Measurements from ENCODE around the gene PHKA1.
A peak's percentile ranks its signal among the peaks of the same experiment; 100 is the strongest.

The PHKA1 gene

GRCh38 chrX:72659723-72660122 lies 54.4 kb downstream of the PHKA1 start:
- Mint-ChIP-seq H3K36me3 (ENCODE audit: insufficient read depth) (no peaks in the 10 kb centered on the region), H3K4me1 (no peaks in the 10 kb centered on the region), H3K27me3 (no peaks in the 10 kb centered on the region), H3K4me3 (no peak overlapping the region), H3K27ac (ENCODE audit: low read depth) (no peak overlapping the region), H3K9me3 (peaks cover 6% of the 10 kb centered on the region)
- no peak for ATAC-seq (replicated peaks; ENCODE audit: extremely low read depth, poor library complexity, severe bottlenecking)
- DNase-seq (ENCODE audit: low spot score in 2 of 2): no peak

- ATAC-seq (replicated peaks; ENCODE audit: extremely low read depth, poor library complexity, severe bottlenecking) (no peak), DNase-seq (ENCODE audit: low spot score in 2 of 2) (no peak)
- no peak overlapping the region for H3K4me3 Mint-ChIP-seq
- H3K27ac Mint-ChIP-seq (ENCODE audit: low read depth): no peak overlapping the region
- H3K27me3 Mint-ChIP-seq: no peaks in the 10 kb centered on the region
- no peaks in the 10 kb centered on the region for H3K36me3 Mint-ChIP-seq (ENCODE audit: insufficient read depth)
- H3K4me1 Mint-ChIP-seq: no peaks in the 10 kb centered on the region
- H3K9me3 Mint-ChIP-seq: no peaks in the 10 kb centered on the region
Measured at GRCh38 chrX:72652082-72652481, 62.0 kb downstream of the PHKA1 start.

GRCh38 chrX:72644946-72645345 lies 69.2 kb downstream of the PHKA1 start:
- no peaks in the 10 kb centered on the region for H3K36me3 Mint-ChIP-seq (ENCODE audit: insufficient read depth)
- H3K27me3 Mint-ChIP-seq: no peaks in the 10 kb centered on the region
- H3K4me1 Mint-ChIP-seq: no peaks in the 10 kb centered on the region
- DNase-seq (ENCODE audit: low spot score in 2 of 2) (no peak), ATAC-seq (replicated peaks; ENCODE audit: extremely low read depth, poor library complexity, severe bottlenecking) (no peak)
- no peak overlapping the region for H3K4me3 Mint-ChIP-seq
- H3K27ac Mint-ChIP-seq (ENCODE audit: low read depth): no peak overlapping the region
- no peaks in the 10 kb centered on the region for H3K9me3 Mint-ChIP-seq

- Mint-ChIP-seq H3K36me3 (ENCODE audit: insufficient read depth) (no peaks in the 10 kb centered on the region), H3K27me3 (no peaks in the 10 kb centered on the region), H3K4me3 (no peak overlapping the region), H3K4me1 (no peaks in the 10 kb centered on the region), H3K27ac (ENCODE audit: low read depth) (no peak overlapping the region), H3K9me3 (no peaks in the 10 kb centered on the region)
- no peak for DNase-seq (ENCODE audit: low spot score in 2 of 2)
- ATAC-seq (replicated peaks; ENCODE audit: extremely low read depth, poor library complexity, severe bottlenecking): no peak
Measured at GRCh38 chrX:72641611-72642010, 72.5 kb downstream of the PHKA1 start.

- Mint-ChIP-seq H3K27ac (ENCODE audit: low read depth) (no peak overlapping the region), H3K36me3 (ENCODE audit: insufficient read depth) (no peaks in the 10 kb centered on the region), H3K9me3 (no peaks in the 10 kb centered on the region), H3K4me1 (no peaks in the 10 kb centered on the region), H3K4me3 (no peak overlapping the region), H3K27me3 (no peaks in the 10 kb centered on the region)
- ATAC-seq (replicated peaks; ENCODE audit: extremely low read depth, poor library complexity, severe bottlenecking) (no peak), DNase-seq (ENCODE audit: low spot score in 2 of 2) (no peak)
Measured at GRCh38 chrX:72635930-72636329, 78.2 kb downstream of the PHKA1 start.

- Mint-ChIP-seq H3K4me3 (no peak overlapping the region), H3K9me3 (no peaks in the 10 kb centered on the region), H3K27ac (ENCODE audit: low read depth) (no peak overlapping the region), H3K27me3 (no peaks in the 10 kb centered on the region), H3K36me3 (ENCODE audit: insufficient read depth) (no peaks in the 10 kb centered on the region), H3K4me1 (no peaks in the 10 kb centered on the region)
- ATAC-seq (replicated peaks; ENCODE audit: extremely low read depth, poor library complexity, severe bottlenecking) (no peak), DNase-seq (ENCODE audit: low spot score in 2 of 2) (no peak)
Measured at GRCh38 chrX:72634331-72634730, 79.8 kb downstream of the PHKA1 start.

- Mint-ChIP-seq H3K4me3 (no peak overlapping the region), H3K27me3 (no peaks in the 10 kb centered on the region), H3K27ac (ENCODE audit: low read depth) (no peak overlapping the region), H3K9me3 (no peaks in the 10 kb centered on the region), H3K36me3 (ENCODE audit: insufficient read depth) (no peaks in the 10 kb centered on the region), H3K4me1 (no peaks in the 10 kb centered on the region)
- ATAC-seq (replicated peaks; ENCODE audit: extremely low read depth, poor library complexity, severe bottlenecking): no peak
- DNase-seq (ENCODE audit: low spot score in 2 of 2): no peak
Measured at GRCh38 chrX:72630185-72630584, 83.9 kb downstream of the PHKA1 start.

- no peaks in the 10 kb centered on the region for H3K27me3 Mint-ChIP-seq
- H3K4me1 Mint-ChIP-seq: peaks cover 6% of the 10 kb centered on the region
- H3K4me3 Mint-ChIP-seq: no peak overlapping the region
- no peak for DNase-seq (ENCODE audit: low spot score in 2 of 2)
- ATAC-seq (replicated peaks; ENCODE audit: extremely low read depth, poor library complexity, severe bottlenecking): no peak
- no peaks in the 10 kb centered on the region for H3K36me3 Mint-ChIP-seq (ENCODE audit: insufficient read depth)
- H3K9me3 Mint-ChIP-seq: no peaks in the 10 kb centered on the region
- no peak overlapping the region for H3K27ac Mint-ChIP-seq (ENCODE audit: low read depth)
Measured at GRCh38 chrX:72624194-72624593, 89.9 kb downstream of the PHKA1 start.

GRCh38 chrX:72621625-72622485 lies 92.3 kb downstream of the PHKA1 start:
- no peaks in the 10 kb centered on the region for H3K9me3 Mint-ChIP-seq
- DNase-seq (ENCODE audit: low spot score in 2 of 2) (no peak), ATAC-seq (replicated peaks; ENCODE audit: extremely low read depth, poor library complexity, severe bottlenecking) (no peak)
- H3K27me3 Mint-ChIP-seq: peaks cover 5% of the 10 kb centered on the region
- H3K36me3 Mint-ChIP-seq (ENCODE audit: insufficient read depth): no peaks in the 10 kb centered on the region
- peaks cover 6% of the 10 kb centered on the region for H3K4me1 Mint-ChIP-seq
- no peak overlapping the region for H3K4me3 Mint-ChIP-seq
- no peak overlapping the region for H3K27ac Mint-ChIP-seq (ENCODE audit: low read depth)

GRCh38 chrX:72621163-72621562 lies 92.9 kb downstream of the PHKA1 start:
- H3K4me3 Mint-ChIP-seq: no peak overlapping the region
- peaks cover 12% of the 10 kb centered on the region for H3K27me3 Mint-ChIP-seq
- H3K36me3 Mint-ChIP-seq (ENCODE audit: insufficient read depth): no peaks in the 10 kb centered on the region
- no peak for DNase-seq (ENCODE audit: low spot score in 2 of 2)
- H3K9me3 Mint-ChIP-seq: no peaks in the 10 kb centered on the region
- peaks cover 6% of the 10 kb centered on the region for H3K4me1 Mint-ChIP-seq
- no peak for ATAC-seq (replicated peaks; ENCODE audit: extremely low read depth, poor library complexity, severe bottlenecking)
- no peak overlapping the region for H3K27ac Mint-ChIP-seq (ENCODE audit: low read depth)

GRCh38 chrX:72620550-72621145 lies 93.5 kb downstream of the PHKA1 start:
- peak; percentile 56 for ATAC-seq (replicated peaks; ENCODE audit: extremely low read depth, poor library complexity, severe bottlenecking)
- Mint-ChIP-seq H3K27ac (ENCODE audit: low read depth) (no peak overlapping the region), H3K36me3 (ENCODE audit: insufficient read depth) (no peaks in the 10 kb centered on the region), H3K4me3 (peak overlapping the region; percentile 32), H3K27me3 (peaks cover 12% of the 10 kb centered on the region), H3K4me1 (peaks cover 6% of the 10 kb centered on the region), H3K9me3 (no peaks in the 10 kb centered on the region)
- DNase-seq (ENCODE audit: low spot score in 2 of 2): no peak

GRCh38 chrX:72609313-72609712 lies 104.8 kb downstream of the PHKA1 start:
- DNase-seq (ENCODE audit: low spot score in 2 of 2) (no peak), ATAC-seq (replicated peaks; ENCODE audit: extremely low read depth, poor library complexity, severe bottlenecking) (no peak)
- Mint-ChIP-seq H3K4me1 (no peaks in the 10 kb centered on the region), H3K9me3 (no peaks in the 10 kb centered on the region), H3K27me3 (no peaks in the 10 kb centered on the region), H3K4me3 (no peak overlapping the region), H3K27ac (ENCODE audit: low read depth) (no peak overlapping the region), H3K36me3 (ENCODE audit: insufficient read depth) (peaks cover 1% of the 10 kb centered on the region)

GRCh38 chrX:72604705-72605104 lies 109.4 kb downstream of the PHKA1 start:
- H3K27me3 Mint-ChIP-seq: no peaks in the 10 kb centered on the region
- DNase-seq (ENCODE audit: low spot score in 2 of 2): no peak

More at GRCh38 chrX:72604705-72605104, 109.4 kb downstream of the PHKA1 start:
- no peak for ATAC-seq (replicated peaks; ENCODE audit: extremely low read depth, poor library complexity, severe bottlenecking)
- Mint-ChIP-seq H3K9me3 (no peaks in the 10 kb centered on the region), H3K4me3 (no peak overlapping the region), H3K27ac (ENCODE audit: low read depth) (no peak overlapping the region), H3K4me1 (no peaks in the 10 kb centered on the region), H3K36me3 (ENCODE audit: insufficient read depth) (no peaks in the 10 kb centered on the region)

Data from central memory CD8-positive, alpha-beta T cell (primary cell).